Activated CD4-positive, alpha-beta T cell treated with anti-CD3 and anti-CD28 coated beads, Interleukin-2, amount 50 U/mL, for 4 hours (primary cell): Measurements from ENCODE around the gene LRG1.

ENCODE experiments used
- DNase-seq, 2 experiments: peaks; one replicate each; pipeline ENCODE4 v3.0.0-alpha.2; 2020

The LRG1 gene

GRCh38 chr19:4524808-4525562 lies 14.9 kb downstream of the LRG1 start:
- DNase-seq = peak; percentile 62 to 70

GRCh38 chr19:4523306-4524110 lies 16.3 kb downstream of the LRG1 start:
- no peak for DNase-seq

- no peak for DNase-seq
Observed at GRCh38 chr19:4522291-4523002, 17.4 kb downstream of the LRG1 start.

GRCh38 chr19:4521888-4522242 lies 18.0 kb downstream of the LRG1 start:
- no peak for DNase-seq

GRCh38 chr19:4521170-4521887 lies 18.5 kb downstream of the LRG1 start:
- no peak for DNase-seq

GRCh38 chr19:4519521-4520277 lies 20.1 kb downstream of the LRG1 start:
- DNase-seq = no peak

- no peak for DNase-seq
Observed at GRCh38 chr19:4519172-4519496, 20.7 kb downstream of the LRG1 start.

- no peak for DNase-seq
Observed at GRCh38 chr19:4518345-4519171, 21.3 kb downstream of the LRG1 start, which contains the start of gene PLIN4. Gene PLIN4, minus strand, starts transcription at chr19:4518486. Its CDS starts 214 bp downstream, at chr19:4518272.

- DNase-seq = no peak
Observed at GRCh38 chr19:4517451-4518057, 22.3 kb downstream of the LRG1 start.

- DNase-seq = no peak
Observed at GRCh38 chr19:4516939-4517300, 22.9 kb downstream of the LRG1 start.

GRCh38 chr19:4516199-4516938 lies 23.5 kb downstream of the LRG1 start:
- no peak for DNase-seq

- DNase-seq = no peak
Observed at GRCh38 chr19:4515732-4516131, 24.1 kb downstream of the LRG1 start.

- no peak for DNase-seq
Observed at GRCh38 chr19:4513248-4513647, 26.6 kb downstream of the LRG1 start.

GRCh38 chr19:4512070-4512469 lies 27.8 kb downstream of the LRG1 start:
- no peak for DNase-seq

GRCh38 chr19:4511300-4512054 lies 28.4 kb downstream of the LRG1 start:
- no peak for DNase-seq

- DNase-seq = no peak
Observed at GRCh38 chr19:4510435-4511255, 29.2 kb downstream of the LRG1 start.

- DNase-seq = no peak
Observed at GRCh38 chr19:4508698-4509097, 31.1 kb downstream of the LRG1 start.

- DNase-seq = no peak
Observed at GRCh38 chr19:4507804-4508203, 32.0 kb downstream of the LRG1 start.

GRCh38 chr19:4507150-4507452 lies 32.7 kb downstream of the LRG1 start:
- no peak for DNase-seq
